HG03460 (cell line): ENCODE results near the gene FEV.

Experiments
- ATAC-seq: cut with Tn5 transposase; IDR thresholded peaks from one replicate; pipeline ENCODE4 v1.9.1; 2021; ENCODE audit not compliant: unreplicated experiment

The FEV gene

DNA sequence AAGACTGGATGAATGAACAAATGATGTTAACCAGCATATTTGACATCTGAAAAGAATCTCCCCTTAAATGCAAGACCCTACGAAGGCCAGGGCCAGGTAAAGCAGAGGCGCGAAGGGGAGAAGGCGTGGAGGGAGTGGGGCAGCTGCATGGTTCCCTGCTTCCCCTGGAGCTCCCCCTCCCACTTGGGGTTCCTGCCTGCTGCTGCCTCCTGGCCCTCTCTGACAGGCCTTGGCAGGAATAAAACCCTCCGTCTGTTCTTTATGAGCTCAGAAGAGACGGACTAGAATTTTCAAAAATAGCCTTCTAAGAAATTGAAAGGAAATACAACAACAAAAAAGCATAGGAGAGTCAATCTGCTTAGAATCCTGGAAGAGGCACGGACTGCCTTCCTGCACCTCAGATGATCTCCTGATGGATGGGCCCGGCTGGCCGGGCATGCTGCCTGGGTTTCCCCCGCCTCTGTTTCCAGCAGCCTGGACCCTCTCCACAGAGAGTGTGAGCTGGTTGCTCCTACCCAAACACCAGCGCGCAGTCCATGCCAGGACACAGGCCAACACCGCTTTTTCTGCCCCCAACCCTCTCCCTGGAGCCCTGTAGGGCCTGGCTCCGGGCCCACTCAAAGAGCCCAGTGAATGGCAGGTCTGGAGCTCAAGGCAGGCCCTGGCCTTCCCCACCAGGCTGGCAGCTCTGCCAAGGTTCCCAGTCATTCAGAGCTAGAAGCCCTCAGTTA lies 32.4 kb upstream of the FEV start:
- ATAC-seq = no peak

DNA sequence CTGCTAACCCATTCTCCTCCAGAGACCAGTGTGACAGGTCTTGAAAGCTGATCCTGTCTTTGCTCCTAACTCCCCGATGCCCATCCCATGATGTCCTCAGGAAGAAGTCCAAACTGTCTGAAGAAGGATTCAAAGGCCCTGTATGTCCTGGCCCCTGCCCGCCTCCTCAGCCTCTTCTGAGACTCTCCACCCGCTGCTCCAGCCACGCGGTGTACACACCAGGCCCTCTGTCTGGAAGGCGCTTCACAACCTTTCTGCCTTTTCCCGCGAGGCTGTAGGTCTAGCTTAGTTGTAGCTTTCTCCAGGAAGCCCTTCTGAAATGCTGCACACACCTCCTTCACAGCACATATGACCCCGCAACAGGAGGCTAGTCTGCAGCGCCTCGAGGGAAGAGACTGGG lies 31.7 kb upstream of the FEV start:
- ATAC-seq = no peak

DNA sequence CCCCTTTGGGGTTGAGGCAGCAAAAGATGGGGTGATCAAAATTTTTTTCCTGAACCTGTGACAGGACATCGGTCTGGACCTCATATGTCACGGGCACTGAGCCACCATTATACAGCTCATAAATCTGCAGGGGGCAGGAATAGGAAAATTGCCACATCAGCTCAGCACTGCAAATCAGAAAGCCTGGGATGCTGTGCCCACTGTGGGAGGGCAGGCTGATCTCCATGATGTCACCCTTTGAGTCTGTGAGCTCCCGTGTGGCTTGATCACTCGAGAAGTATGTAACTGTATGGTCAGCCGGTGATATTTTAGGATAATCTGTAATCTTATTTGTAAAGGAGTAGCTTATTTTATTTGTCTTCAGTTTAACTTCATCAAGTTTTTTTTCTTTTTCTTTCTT lies 25.9 kb upstream of the FEV start:
- ATAC-seq = no peak

DNA sequence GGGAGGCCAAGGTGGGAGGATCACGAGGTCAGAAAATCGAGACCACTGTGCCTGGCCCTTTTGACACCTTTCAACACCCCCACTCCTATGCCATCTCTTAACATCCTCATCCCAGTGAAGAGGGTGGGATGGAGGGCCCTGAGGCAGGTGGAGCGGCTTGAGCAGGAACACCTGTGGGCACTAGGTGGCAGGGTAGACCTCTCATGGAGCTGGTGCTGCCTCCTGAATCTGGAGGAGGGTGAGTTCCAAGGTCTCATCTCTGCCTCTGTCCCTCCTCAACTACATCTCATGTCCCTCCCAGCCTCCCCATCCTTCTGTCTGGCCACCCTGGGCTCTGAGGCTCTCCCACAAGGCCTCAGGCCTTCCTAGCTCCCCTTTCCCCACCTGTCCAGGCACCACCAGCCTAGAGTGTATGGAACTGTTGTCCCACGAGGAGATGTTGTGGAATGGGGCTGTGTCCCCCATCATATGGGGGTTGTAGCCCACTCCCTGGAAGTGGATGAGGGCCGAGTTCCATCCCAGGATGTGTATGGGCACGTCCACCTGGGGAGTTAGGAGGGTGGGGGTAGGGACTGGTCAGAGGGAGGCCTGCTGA lies 25.3 kb upstream of the FEV start:
- ATAC-seq = no peak

DNA sequence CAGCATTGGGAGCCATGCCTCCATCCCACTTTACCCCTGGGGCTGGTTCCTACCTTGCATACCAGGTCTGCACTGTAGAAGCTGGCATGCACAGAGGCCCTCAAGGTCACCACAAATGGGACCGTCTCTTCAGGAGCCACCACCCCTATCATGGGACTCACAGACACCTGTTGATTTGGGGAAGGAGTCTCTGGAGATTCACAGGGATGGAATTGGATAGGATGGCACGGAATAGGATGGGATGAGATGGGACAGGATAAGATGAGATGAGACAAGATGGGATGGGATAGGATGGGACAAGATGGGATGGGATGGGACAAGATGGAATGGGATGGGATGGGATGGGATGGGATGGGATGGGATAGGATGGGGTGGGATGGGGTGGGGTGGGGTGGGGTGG lies 24.3 kb upstream of the FEV start:
- ATAC-seq = no peak

DNA sequence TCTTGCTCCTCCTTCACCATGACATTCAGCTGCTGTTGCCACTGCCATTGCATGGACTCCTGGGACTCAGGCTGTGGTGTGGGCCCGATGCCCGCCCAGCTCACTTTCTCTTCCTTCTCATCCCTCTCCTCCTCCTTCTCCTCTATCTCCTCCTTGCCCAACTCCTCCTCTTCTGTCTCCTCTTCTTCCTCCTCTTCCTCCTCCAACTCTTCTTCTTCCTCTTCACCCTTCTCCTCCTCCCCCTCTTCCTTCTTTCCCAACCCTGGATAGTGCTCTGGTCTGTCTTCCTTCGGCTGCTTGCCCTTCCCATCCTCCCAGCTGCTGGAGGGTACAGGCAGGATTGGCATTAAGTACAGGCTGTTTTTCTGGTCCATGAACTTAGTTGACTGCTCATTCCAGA lies 19.0 kb upstream of the FEV start:
- ATAC-seq = no peak

DNA sequence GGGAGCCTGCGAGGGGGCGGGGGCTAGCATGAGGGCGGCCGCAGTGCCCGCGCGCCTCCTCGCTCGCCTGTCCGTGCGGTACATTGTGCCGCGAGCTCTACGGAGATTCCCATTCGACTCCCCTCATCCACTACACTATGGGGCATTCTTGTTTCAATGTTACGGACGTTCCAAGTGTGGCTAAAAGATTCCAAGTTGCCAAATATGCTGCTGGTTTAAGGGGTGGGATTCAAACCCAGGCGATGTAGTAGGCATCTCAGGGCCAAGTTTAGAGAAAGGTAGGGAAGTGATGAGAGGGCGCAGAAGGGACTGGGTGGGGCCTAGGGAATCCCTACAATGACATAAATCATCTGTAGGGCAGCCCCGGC lies 18.3 kb upstream of the FEV start:
- ATAC-seq = no peak

DNA sequence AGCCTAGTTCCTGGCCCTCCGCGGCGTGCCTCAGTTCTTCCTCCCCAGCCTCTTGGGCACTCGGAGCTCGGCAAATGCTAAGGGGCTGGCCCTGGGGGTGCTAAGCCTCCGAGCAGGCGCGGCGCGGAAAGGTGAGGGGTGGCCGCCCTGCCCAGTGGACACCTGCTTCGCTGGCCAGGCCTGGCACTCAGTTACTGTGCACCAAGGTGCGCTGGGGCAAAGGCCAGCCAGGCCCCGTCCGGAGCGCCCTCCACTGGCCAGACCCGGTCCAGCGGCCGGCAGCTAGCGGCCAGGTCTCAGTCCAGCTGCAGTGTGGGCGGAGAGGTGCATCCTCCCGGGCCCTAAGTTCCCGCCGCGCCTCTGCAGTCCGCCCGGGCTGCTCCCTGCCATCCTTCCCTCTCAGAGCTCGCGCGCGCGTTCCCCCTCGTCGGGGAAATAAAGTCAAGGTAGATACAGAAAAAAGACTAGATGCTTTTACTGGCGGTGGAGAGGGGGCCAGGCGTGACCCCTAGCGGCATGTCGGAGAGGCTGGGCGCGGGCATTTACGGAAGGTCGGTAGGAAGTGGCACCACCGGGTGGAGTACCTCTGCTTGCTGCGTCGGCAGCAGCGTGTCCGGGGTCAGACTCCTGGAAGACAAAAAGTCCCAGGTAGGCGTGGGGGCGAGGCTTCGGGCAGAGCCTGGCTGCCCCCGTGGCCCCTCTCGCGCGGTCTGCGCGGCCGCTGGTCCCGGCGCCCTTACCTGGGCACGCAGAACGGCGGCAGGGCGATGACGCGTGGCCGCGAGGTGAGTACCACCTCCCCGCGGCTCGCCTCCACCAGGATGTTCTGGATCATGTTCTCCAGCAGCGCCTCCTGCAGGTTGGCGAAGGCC lies 17.6 kb upstream of the FEV start:
- no peak for ATAC-seq

DNA sequence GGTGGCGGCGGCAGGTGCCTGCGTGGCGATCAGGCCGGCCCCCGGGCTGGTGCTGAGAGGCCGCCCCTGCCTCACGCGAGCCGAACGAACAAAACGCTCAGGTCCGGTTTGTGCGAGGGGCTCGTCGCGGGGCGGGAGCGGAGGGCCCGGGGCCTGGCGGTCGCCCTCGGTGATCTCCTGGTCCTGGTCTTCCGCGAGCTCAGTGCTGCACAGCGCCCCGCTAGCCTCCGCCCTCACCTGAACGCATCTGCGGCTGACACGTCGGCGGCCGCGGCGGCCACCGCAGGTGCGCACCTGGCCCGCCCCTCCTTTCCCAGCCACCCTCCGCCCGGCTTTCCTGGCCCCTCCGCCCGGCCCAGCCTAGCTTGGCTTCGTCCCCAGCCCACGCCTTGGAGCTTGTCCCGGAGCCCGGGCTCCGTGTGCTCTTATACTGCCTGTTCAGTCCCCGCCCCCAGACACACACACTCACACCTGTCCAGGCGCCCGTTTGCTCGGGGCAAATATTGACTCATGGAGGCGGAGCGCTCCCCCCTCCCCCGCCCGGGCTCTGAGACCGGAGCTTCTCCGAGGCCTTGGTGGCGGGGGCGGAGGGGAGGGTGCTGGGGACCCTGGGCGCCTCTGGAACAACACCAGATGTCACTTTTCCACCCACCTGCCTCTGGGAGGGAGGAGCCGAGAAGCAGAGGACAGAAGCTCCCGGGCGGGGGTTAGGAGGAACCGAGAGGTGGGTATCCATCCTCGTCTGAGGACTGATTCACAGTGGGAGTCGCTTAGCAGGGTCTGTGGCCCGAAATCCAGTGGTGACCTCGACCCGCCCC lies 16.8 kb upstream of the FEV start:
- ATAC-seq = no peak

DNA sequence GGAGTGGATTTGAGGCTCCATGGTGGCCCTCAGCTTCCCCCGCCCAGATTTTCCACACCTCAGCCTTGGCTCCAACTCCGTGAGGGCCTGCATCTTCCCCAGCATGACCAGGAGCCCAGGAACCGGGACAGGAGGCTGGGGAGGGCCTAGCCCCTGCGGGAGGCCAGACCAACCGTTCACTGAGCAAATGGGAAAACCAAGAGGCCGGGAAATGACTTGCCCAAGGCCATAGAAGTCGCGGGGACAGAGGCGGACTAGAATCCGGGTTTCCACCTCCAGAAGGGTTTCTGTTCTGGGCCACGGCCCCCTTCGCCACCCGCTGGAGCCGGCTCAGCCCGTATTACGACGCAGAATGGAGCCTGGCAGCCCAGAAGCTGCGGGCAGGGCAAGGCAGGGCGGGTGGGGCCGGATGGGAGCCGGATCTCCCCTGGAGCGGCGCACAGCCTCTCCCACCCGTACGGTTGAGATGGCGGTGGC lies 16.2 kb upstream of the FEV start:
- no peak for ATAC-seq

DNA sequence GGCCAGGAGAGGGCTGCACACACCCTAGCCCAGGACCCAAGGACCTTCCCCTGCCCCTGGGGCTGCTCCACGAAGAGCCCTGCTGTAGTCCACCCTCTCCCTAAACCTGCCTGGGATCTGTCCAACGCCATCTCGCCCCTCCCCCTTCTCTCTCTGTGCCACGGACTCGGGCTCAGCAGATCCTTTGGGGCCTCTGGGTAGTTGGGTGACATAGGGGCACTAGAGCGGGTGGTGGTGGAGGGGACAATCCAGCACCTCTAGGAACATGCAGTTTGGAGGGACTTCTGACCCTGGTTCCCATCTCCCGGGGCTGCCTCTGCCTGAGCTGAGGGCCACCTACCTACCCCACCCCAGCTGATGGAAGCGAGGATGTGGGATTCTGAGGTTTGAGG lies 15.6 kb upstream of the FEV start:
- ATAC-seq = no peak

DNA sequence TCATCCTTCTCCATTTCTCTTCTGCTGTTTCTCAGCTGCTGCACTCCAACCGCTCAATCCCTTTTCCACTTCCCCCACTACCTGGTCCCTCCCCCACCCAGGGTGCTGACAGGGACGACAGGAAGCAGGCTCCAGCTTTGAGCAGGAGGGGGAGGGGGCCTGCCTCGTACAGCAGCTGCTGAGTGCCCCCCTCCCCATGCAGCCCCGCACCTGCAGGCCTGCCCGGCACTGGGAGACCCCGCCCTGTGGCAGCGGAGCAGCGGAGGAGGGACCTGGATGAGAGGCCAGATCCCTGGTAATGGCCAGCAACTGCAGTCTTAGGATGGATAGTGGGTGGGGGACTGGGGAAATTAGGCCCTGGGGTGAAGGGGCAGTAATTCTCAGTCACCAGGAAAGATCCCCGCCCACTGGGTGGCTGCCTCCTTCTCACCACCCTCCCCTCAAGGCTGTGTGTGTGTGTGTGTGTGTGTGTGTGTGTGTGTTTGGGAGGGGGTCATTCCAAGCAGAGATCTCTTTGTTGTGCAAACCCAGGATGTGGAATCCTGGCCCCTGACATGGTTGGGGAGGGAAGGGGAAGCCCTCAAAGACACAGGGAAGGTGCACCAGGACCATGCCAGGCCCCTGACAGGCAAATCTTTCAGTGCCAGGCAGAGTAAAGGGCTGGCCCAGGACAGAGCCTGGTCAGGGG lies 15.0 kb upstream of the FEV start:
- no peak for ATAC-seq

DNA sequence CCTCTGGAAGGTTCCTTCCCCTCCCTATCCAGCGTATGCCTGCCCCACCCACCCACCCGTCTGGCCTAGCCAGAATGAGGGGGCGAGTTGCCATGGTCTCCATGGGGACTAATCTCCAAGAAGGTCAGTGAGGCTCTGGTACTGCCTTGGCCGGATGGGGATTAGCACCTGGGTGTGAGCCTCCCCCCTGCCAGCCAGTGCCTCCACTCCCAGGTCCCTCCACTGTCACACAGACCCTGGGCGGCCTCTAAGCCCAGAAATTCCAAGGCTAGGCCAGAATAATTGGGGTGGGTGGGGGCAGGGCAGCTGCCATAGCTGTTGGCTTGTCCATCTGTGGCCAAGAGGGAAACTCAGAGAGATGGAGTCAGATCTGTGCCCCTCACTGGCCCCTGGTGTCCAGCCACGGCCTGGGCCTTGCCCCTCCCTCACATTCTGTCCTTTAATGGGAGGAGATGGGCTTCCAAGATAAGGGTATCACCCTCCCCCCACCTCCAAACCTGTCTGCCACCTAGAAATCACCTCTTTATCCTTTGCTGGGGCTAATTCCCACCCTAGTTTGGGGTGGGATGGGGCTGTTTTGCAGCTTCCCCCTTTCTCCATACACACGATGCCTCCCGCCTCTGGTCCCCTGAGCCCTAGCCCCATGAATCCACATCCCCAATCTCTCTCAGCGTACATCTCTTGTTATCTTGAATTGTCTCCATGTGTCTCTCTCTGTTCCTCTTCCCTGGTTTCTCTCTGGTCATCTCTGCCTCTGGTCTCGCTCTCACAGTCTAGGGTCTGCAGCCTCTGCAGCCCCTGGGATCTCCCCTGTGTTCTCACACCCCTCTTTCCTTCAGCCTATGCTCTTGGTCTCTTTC lies 14.3 kb upstream of the FEV start:
- ATAC-seq = no peak

DNA sequence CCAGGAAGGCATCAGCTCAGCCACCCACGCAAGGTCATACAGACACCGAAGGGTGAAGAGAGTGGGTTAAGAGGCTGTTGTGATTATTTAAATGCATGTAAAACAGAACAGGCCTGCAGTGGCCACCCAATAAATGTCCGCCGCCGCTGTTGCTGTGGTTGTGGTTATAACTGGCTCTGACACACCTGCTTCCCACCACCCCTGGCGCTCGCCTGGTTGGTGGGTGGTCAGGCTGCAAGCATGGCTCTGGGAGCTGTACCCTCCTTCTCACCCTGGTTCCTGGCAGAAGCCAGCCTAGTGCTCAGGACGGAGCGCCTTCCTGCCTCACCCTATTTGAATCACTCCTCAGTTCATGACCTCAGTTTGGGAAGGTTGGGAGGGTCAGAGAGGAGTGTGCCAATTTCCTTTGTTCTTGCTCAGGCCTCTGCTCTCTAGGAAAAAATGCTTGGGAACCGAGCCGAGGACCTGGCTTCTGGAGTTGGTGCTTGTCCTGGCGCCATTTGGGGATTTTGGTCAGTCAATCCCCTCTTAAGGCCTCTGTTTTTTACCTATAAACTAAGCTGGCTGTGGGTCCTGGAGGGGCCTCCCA lies 13.5 kb upstream of the FEV start:
- ATAC-seq = no peak

DNA sequence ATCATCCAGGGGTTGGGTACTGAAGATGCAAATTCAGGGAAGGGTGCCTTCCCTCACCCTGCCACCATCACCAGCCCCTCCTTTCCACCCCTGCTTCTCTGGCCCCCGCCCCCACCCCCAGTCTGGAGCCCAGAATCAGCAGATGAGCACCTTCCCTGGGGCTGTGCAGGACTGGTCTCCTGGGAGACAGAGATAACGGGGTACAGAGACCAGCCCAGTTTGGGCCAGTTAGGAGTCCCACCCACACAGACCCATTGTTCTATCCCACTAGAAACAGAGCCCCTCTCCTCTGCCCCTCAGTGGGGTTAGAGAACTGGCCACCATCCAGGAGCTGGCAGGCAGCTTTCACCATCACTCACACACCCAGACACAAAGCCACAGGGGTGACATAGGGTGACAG lies 12.7 kb upstream of the FEV start:
- ATAC-seq = no peak

DNA sequence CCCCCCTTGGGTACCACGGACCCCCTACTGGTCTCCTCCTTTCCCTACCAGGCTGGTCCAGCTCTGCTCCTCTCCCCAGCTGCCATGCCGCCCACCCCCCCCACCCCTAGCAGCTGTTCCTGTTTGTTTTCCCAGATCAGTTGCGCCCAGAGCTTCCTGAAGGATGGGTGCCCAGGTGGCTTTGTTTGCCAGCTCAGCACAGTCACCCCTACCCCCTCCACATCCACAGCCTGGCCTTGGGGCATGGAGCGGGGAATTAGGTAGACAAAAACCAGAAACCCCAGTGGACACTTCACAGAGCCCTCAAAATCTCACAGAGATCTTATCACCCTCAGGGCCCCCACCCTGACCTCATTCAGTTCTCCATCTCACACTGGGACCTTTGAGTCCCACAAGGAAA lies 12.0 kb upstream of the FEV start:
- ATAC-seq = no peak

DNA sequence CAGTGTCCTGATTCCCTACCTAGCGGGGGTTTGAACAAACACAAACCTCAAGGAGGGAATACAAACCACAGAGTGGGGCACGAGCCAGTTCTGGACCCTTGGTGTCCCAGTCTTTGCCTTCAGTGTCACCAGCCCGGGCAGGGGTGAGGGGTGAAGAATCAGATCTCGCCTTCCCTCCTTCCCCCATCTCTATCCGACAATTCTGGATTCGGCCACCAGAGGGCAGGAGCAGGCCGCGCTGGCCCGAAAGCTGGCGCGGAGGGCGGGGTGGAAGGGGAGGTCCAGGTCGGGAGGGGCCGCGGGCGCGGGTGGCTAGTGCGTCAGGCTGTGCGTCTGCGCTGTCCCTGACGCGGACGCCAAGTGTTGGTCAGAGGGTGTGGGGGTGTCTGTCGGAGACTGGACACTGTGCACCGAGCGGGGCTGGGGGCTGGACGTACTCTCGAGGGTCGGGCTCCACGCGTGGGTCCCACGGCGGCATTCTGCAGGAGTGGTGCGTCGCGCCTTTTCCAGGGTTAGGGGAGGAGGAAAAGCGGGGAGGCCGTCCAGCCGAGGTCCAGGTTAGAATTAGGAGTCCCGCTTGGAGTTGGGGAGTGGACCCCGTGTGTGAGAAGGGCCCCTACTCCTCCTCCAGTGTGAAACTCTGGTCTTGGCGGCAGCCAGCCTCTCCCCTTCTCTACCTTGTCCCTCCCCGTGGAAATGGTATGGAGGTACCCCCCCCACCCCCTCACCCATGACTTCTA lies 11.2 kb upstream of the FEV start:
- peak; percentile 65 for ATAC-seq

DNA sequence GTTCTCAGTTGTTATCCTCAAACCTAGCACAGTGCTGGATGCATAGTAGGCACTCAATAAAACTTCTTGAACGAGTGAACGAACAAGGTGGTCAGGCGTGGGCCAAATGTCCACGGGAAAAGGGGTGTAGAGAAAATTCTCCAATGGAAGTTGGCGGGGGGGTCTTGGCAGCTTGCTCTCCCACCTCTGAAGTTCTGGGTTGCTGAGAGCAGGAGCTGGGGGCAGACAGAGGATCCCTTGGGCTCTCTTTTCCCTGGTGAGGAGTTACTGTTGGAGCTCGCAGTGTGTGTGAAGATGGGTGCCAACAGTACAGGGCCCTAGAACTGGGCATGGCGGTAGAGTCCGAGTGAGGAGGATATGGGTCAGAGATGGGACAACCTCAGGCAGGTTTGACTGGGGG lies 10.6 kb upstream of the FEV start:
- ATAC-seq = no peak
